GM19025 (cell line): ENCODE results near the gene GPR62.
"Not testable (repeated sequence)": the region's sequence is repeated elsewhere in the genome, so short reads cannot be mapped to it uniquely, and the experiment has no call there.

Experiments
- ATAC-seq: cut with Tn5 transposase; IDR thresholded peaks from one replicate; pipeline ENCODE4 v1.9.1; 2021; ENCODE audit warnings: mild to moderate bottlenecking, low read depth, moderate library complexity; ENCODE audit not compliant: unreplicated experiment

GPR62 gene

GRCh38 chr3:51988286-51989146, 33.3 kb downstream of the GPR62 start:
- no peak for ATAC-seq

GRCh38 chr3:51990501-51990971, 35.4 kb downstream of the GPR62 start:
- not testable (repeated sequence) for ATAC-seq

- no peak for ATAC-seq
Measured at GRCh38 chr3:51992017-51992682, 37.0 kb downstream of the GPR62 start.

GRCh38 chr3:51993657-51994056, 38.5 kb downstream of the GPR62 start:
- not testable (repeated sequence) for ATAC-seq

- ATAC-seq = no peak
Measured at GRCh38 chr3:51994530-51994929, 39.3 kb downstream of the GPR62 start.

- ATAC-seq = peak; percentile 90
Measured at GRCh38 chr3:51995346-51996163, 40.4 kb downstream of the GPR62 start, which contains the start of gene RPL29. Gene RPL29, minus strand, starts transcription at chr3:51995895. Its CDS starts 434 bp downstream, at chr3:51995461.

GRCh38 chr3:51997172-51997571, 42.0 kb downstream of the GPR62 start:
- ATAC-seq = no peak

- ATAC-seq = no peak
Measured at GRCh38 chr3:51997935-51998596, 42.9 kb downstream of the GPR62 start.

GRCh38 chr3:51998774-51999173, 43.6 kb downstream of the GPR62 start:
- no peak for ATAC-seq

GRCh38 chr3:51999846-52000245, 44.7 kb downstream of the GPR62 start:
- ATAC-seq = no peak

- ATAC-seq = peak; percentile 76
Measured at GRCh38 chr3:52001443-52001974, 46.3 kb downstream of the GPR62 start.

- no peak for ATAC-seq
Measured at GRCh38 chr3:52002748-52003147, 47.6 kb downstream of the GPR62 start.

GRCh38 chr3:52004163-52004787, 49.1 kb downstream of the GPR62 start:
- no peak for ATAC-seq

GRCh38 chr3:52004906-52005395, 49.8 kb downstream of the GPR62 start:
- no peak for ATAC-seq

- ATAC-seq = no peak
Measured at GRCh38 chr3:52005571-52005986, 50.4 kb downstream of the GPR62 start.

GRCh38 chr3:52006017-52006819, 51.0 kb downstream of the GPR62 start:
- ATAC-seq = no peak

GRCh38 chr3:52006820-52007133, 51.6 kb downstream of the GPR62 start:
- ATAC-seq = no peak
